PC-3 (cell line): ENCODE measurements around the gene R3HDM1.
A peak's percentile ranks its signal among the peaks of the same experiment; 100 is the strongest.

Experiments
- CTCF ChIP-seq: fragments of 300-600 bp; sonication (generic); conservative IDR thresholded peaks from 2 replicates; pipeline ENCODE4 v1.5.1; 2017; ENCODE audit warnings: antibody characterized with exemption, low read depth, mild to moderate bottlenecking, low read length
- EZH2 ChIP-seq: fragments of 300-600 bp; sonication (generic); IDR thresholded peaks from one replicate; pipeline ENCODE4 v1.6.1; 2017; ENCODE audit warnings: antibody characterized with exemption, mild to moderate bottlenecking, low read length; ENCODE audit not compliant: unreplicated experiment
- EZH2phosphoT487 ChIP-seq: fragments of 300-600 bp; sonication (generic); IDR thresholded peaks from 2 replicates; pipeline ENCODE4 v1.6.1; 2018; ENCODE audit warnings: mild to moderate bottlenecking, antibody characterized with exemption, low read length, borderline replicate concordance

GRCh38 chr2:135744760-135745314, 213.6 kb downstream of the R3HDM1 start:
- TF ChIP-seq CTCF (peak; percentile 55), EZH2 (no peak), EZH2phosphoT487 (no peak)
